PFSK-1 (cell line): ENCODE measurements around the gene OPTC.

ENCODE experiments used
- FOXP2 ChIP-seq: optimal IDR thresholded peaks from 2 replicates; pipeline ENCODE3; 2011; ENCODE audit warnings: borderline replicate concordance, control low read depth, inconsistent platforms; ENCODE audit not compliant: insufficient read depth; ENCODE audit errors: extremely low read length, extremely low read depth
- POLR2AphosphoS5 ChIP-seq: IDR thresholded peaks from 2 replicates; pipeline ENCODE4 v1.6.1; 2012; ENCODE audit warnings: low read depth, mild to moderate bottlenecking, control low read depth, low read length, moderate library complexity
- REST ChIP-seq, 2 experiments: IDR thresholded peaks; 2 replicates each; pipeline versions ENCODE4 v1.6.1 to v1.8.0; 2011 to 2012; ENCODE audit warnings: low read depth in 2 of 2, low read length in 2 of 2, control low read depth in 1 of 2, inconsistent platforms in 1 of 2, mild to moderate bottlenecking in 1 of 2, moderate library complexity in 1 of 2; ENCODE audit not compliant: insufficient read depth in 1 of 2
- SIN3A ChIP-seq: IDR thresholded peaks from 2 replicates; pipeline ENCODE4 v1.6.1; 2012; ENCODE audit warnings: mild to moderate bottlenecking, low read length, moderate library complexity, borderline replicate concordance; ENCODE audit not compliant: insufficient read depth
- TAF1 ChIP-seq: IDR thresholded peaks from 2 replicates; pipeline ENCODE4 v1.6.1; 2012; ENCODE audit warnings: low read length, control low read depth, borderline replicate concordance; ENCODE audit not compliant: insufficient read depth

The OPTC gene

DNA sequence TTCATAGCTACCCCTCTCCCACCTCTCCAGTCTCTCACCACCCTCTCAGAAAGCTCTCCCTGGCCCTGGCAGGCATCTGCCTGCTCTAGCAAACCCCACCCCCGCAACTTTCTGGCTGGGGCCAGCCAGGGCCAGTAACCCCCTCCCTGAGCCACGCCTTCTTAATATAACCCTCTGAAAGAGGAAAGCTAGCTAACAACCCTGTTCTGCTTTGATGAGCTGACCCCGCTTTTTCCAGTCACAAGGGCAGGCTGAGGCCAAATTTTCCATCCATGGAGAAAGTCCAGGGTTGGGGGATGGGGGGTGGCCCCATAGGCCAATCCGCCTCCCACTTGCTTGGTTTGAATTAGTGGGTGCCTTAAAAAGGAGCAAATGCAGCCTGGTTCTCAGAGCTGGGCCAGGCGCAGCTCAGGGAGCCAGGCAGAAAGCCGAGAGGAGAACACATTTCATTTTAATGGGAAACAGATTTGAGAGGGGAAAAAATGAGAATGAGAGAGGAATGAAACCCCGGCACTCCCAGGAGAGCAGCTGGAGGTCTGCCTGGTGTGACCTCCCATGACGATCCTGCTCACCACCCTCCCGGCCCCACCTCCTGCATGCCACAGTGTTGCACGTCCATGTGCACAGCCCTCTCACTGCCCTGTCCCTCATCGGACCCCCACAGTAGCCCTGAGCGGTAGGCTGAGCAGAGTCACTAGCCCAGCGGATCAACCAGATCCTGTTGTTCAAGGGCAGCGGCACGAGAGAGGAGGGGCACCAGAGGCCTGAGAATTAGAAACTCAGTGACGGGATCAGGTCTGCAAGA lies 62.3 kb downstream of the OPTC start:
- TF ChIP-seq POLR2AphosphoS5 (no peak), TAF1 (no peak), FOXP2 (no peak), REST (IDR thresholded peaks at IDR 0.05; ENCODE audit: insufficient read depth in 1 of 2, low read depth in 2 of 2, low read length in 2 of 2) (no peak), SIN3A (no peak)

GRCh38 chr1:203557390-203557789 lies 63.4 kb downstream of the OPTC start:
- TF ChIP-seq POLR2AphosphoS5 (no peak), SIN3A (no peak)

DNA sequence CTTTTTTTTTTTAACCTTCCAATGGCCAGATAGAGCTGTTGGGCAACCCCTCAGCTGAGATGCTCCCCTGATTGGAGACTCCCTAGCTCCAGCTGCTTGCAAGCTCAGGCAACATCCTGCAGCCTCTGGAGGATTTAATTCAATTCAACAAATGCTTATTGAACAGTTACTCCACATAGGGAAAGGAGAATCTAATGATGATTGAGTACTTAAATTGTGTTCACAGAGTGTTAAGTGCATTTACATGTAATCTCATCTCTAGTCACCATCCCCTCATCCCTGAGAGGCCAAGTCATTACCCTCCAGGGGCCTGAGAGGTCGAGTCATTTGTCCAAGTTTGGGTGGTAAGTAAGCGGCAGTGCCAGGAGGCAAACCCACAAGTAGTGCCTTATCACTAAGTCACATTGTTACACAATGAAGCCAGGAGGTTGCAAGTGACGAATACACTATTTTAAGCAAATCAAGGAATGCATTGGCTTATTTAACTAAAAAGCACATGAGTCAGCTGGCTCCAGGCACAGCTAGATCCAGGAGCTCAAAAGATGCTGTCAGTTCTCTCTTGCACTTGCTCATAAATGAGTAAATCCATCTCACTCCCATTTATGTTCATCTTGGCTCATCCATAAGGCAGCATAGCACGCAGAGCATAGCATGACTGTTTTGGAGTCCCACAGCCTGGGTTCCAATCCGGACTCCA lies 64.3 kb downstream of the OPTC start:
- no peak for TF ChIP-seq REST (IDR thresholded peaks at IDR 0.05; ENCODE audit: insufficient read depth in 1 of 2, low read depth in 2 of 2, low read length in 2 of 2)
- TF ChIP-seq FOXP2, result no peak
- TF ChIP-seq SIN3A, result no peak
- no peak for TF ChIP-seq TAF1
- no peak for TF ChIP-seq POLR2AphosphoS5
